Endometrium (tissue), 2 donors: ENCODE measurements around the gene SYTL1.

Source experiments
- FAIRE-seq: peaks from 2 replicates; lab custom pipeline; 2012; peaks lifted over from hg19 to GRCh38; lab: Jason Lieb, UNC
- donor health status: control.
- donor health status: control.

SYTL1 gene

DNA sequence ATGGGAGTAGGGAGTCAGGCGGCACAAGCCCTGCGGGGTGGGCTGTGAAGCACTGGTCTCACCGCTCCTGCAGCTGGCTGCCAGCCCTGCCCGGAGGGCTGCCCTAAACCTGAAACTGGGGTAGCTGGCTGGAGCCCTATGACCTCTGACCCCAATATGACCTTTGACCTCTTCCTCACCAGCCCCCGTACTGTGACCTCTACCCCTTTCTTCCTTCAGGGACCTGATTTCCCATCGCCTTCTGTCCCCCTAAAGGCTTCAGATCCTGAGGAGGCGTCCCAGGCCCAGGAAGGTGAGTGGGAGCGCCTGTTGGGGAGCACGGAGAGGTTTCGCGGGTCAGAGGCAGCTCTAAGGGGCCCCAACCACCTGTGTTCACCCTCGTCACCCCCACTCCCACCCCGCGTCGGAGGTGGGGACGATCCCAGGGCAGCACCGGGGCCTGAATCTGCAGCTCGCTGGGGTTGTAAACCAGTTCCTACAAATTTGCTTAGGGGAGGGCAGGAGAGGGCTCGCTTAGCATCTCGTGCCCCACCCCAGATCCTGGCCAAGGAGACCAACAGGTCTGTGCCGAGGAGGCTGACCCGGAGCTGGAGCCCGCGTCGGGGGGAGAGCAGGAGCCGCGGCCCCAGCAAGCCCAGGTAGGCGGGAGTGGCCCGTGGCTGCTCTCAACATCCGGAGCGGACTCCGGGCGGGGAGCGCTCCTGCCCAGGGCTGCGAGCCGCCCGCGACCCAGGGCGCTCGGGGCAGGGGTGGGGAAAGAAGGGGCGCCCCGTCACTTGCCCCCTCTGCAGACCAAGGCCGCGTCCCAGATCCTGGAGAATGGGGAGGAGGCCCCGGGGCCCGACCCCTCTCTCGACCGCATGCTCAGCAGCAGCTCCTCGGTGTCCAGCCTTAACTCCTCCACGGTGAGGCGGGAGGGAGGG lies 7.3 kb downstream of the SYTL1 start:
- no peak for FAIRE-seq

DNA sequence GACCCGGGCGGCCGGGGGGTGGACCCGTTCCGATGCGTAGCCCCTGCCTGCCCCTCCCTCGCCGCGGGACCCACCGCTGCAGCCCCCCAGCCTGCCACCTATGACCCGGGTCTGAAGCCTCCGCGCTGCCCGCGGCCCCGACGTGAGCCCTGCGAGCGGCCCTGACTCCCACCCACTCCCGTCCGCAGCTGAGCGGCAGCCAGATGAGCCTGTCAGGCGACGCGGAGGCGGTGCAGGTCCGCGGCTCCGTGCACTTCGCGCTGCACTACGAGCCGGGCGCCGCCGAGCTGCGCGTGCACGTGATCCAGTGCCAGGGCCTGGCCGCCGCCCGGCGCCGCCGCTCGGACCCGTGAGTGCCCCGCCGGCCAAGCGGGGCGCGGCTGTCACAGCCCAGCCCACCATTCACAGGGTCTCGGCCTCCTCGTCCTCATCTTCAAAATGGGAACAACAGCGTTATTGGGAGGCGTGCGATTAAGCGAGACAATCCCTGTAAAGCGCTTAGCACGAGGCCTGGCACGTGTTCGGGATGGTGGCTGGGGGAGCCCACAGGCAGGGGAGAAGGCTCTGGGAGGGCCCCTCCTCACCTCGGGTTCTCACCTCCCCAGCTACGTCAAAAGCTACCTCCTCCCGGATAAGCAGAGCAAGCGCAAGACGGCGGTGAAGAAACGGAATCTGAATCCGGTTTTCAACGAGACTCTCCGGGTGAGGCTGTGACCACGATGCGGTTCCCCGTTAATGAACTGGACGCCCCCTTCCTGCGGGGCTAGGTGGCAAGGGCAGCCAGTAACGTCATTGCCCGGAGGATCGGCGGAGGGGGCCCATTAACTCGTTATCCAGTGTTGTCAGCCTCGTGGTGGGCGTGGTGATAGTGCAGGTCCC lies 8.2 kb downstream of the SYTL1 start:
- no peak for FAIRE-seq

GRCh38 chr1:27350663-27351540 lies 9.1 kb downstream of the SYTL1 start:
- no peak for FAIRE-seq

- no peak for FAIRE-seq
Measured at GRCh38 chr1:27351541-27352107, 9.8 kb downstream of the SYTL1 start.

DNA sequence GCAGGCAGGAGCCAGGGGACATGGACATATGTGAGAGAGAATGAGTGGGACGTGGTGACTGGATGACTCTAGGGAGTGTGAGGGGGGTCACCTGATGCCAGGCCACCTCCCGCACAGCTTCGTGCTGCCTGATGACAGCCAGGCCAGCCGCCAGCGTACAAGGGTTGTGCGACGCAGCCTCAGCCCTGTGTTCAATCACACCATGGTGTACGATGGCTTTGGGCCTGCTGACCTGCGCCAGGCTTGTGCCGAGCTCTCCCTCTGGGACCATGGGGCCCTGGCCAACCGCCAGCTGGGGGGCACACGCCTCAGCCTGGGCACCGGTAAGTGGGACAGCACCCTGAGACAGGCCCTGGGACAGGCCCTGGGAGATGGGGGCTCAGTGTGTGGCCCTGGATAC lies 11.3 kb downstream of the SYTL1 start:
- FAIRE-seq = no peak

DNA sequence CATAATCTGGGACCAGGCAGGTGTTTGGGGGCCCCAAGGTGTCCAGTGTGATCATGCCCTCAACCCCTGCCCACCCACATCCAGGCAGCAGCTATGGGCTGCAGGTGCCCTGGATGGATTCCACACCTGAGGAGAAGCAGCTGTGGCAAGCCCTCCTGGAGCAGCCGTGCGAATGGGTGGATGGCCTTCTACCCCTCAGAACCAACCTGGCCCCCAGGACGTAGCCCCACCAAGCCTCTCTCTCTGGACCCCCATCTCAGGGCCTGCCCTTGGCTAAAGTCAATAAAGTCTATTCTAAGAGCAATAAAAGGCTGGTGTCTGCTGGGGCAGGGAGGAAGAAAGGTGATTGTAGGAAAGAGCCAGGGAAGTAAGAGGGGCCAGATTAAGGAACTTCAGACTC lies 11.8 kb downstream of the SYTL1 start:
- no peak for FAIRE-seq

DNA sequence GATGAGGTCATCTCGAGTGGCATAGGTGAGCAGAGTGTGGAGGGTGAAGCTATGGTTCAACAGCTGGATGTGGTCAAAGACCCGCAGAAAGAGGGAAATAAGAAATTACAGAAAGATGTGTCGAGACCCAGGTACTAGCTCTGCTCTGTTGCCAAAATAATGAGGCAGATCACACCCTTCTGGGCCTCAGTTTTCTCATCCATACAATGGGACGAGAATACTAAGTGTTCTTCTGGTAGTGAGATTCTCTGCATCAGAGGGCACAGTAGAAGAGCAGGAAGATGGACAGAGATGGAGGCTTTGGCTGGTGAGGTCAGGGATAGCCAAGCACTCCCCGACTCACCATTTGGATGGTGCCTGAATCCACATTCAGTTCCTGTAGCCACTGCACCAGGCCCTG lies 13.9 kb downstream of the SYTL1 start:
- no peak for FAIRE-seq

DNA sequence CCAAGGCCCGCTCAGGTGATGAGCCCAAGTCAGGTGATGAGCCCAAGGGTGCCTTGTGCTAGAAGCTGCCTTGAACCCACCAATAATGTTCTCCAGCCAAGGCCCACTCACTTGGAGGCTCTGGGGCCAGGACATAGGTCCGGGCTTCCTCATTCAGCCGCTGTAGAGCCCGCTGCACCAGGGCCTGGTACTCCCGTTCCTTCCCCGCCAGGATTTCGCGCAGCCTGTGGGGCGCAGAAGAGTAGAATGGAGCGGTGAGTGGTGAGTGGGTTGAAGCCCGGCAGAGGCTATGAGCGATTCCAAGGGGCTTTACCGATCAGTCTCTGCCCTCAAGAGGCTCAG lies 14.4 kb downstream of the SYTL1 start:
- FAIRE-seq = no peak

- no peak for FAIRE-seq
Measured at GRCh38 chr1:27356619-27357280, 14.9 kb downstream of the SYTL1 start.

- FAIRE-seq = no peak
Measured at GRCh38 chr1:27357281-27358037, 15.6 kb downstream of the SYTL1 start.

GRCh38 chr1:27358038-27358927 lies 16.5 kb downstream of the SYTL1 start:
- no peak for FAIRE-seq

- no peak for FAIRE-seq
Measured at GRCh38 chr1:27358928-27359313, 17.1 kb downstream of the SYTL1 start.

GRCh38 chr1:27359822-27360158 lies 18.0 kb downstream of the SYTL1 start:
- FAIRE-seq = no peak

DNA sequence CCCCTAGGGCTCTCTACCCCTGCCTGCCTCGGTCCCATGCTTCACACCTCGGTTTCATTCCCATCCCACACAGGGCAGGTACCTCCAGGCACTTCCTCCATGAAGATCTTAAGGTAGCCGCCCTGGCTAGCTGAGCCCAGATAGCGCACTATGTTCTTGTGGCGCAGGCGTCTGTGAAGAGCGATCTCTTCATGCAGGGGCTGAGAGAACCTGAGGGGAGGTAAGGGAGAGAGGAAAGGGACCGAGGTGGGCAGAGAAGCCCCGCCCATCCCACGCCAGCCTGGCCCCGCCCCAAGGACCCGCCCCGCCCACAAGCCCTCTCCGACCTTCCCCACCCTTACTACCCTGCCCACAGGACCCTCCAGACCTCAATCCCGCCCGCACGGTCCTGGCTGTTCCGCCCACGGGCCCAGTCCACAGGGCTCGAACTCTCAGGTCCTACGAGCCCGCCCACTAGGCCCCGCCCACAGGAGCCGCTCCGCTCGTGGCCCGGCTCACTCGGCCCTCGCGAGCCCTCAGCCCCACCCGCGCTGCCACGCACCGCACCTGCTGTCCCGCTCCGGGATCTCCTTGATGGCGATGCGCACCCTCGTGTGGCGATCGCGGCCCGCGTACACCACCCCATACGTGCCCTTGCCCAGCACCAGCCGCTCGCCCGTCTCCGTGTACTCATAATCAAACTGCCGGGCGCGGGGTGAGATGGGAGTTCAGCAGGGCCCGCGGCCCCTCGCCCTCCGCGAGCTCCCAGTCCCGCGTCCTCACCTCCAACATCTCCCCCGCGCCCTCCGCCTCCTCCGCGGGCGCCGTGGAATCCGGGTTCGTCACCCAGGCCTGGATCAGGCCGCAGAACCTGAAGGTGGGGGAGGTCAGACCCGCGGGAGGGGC lies 18.6 kb downstream of the SYTL1 start:
- FAIRE-seq = no peak

DNA sequence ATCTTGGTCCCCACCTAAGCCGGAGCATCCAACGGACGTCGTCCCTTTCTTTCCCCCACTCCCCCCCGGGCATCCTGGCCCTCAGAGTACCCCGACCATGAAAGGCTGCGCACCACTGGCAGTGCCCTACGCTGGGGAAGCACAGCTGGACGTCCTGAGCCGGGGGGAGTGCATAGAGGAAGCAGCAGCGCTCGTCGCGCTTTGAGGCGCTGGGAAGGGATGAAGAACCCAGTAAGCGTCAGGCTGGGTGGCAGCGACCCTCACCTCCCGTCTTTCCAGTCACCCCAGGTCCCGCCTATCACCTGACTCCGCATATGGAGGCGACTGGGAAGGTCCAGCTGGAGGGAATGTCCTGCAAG lies 19.2 kb downstream of the SYTL1 start:
- no peak for FAIRE-seq

GRCh38 chr1:27361553-27361952 lies 19.7 kb downstream of the SYTL1 start:
- FAIRE-seq = no peak

DNA sequence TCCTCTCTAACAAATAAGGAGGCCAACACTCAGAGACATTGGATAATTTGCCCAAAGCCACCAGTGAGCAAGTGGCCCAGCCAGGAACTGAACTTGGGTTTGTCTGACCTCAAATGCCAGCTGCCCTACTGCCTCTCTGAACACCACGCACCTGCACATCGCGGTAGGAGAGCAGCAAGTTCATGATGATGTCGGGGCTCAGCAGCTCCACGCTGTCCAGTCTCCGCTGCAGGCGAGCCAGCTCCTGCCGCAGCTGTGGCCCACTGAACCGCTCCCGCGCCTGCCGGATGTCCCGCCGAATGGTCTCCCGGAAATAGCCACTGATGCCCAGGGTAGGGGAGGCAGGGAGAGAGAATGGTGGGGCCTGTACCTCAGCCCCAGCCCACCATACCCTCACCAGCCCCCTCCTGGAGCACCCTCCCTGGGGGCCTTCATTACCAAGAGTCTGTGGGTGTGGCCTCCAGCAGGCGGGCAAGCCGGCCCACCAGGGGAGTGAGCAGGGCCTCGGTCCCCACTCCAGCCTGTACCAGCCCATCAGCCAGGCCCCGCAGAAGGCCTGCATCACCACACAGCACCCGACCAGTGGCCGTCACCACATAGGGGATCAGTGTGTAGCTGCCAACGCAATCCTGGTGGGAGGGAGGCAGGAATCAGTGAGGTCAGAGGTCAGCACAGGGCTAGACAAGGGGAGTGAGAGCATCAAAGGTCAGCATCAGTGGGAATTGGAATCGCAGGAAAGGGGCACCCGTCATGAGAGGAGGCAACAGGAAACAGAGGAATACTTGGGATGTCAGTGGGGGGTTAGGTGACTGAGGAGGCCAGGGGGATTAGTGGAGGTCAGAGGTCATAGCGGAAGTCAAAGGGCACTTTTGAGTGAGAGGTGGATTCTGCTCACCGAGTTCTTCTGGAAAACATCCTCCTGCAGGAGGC lies 22.2 kb downstream of the SYTL1 start:
- FAIRE-seq = no peak
